ENCODE data around the gene USP3.

- no peak for TF ChIP-seq CTCF (IDR thresholded peaks at IDR 0.05; ENCODE audit: borderline replicate concordance, extremely low read depth, low read length, poor library complexity, severe bottlenecking)
- TF ChIP-seq EZH2 (IDR thresholded peaks at IDR 0.05; ENCODE audit: borderline replicate concordance, low read depth, low read length, severe bottlenecking) = no peak
These were observed 125.8 kb downstream of the USP3 start for GRCh38 chr15:63630036-63630751.

All from DND-41 (cell line).